ENCODE data around the gene STH. TPM values are rescaled to one million over a fixed set of nuclear protein-coding genes. Genes with fewer than 3 reads are reported as not detected.

The STH gene
- total and polyA plus RNA-seq, 2 of the 4 experiments (the other 2 are of a cell fraction): not detected

GRCh38 chr17:46044286-46044928 is 45.4 kb downstream of the STH start (continued):
- TF ChIP-seq RAD21 (IDR thresholded peaks at IDR 0.05; ENCODE audit: low read length): peak; percentile 75

GRCh38 chr17:46044989-46045388 is 45.9 kb downstream of the STH start:
- Histone ChIP-seq H2AFZ (replicated peaks; ENCODE audit: low read length, poor library complexity) (no peak overlapping the region), H3K27me3 (ENCODE audit: control insufficient read depth, insufficient read depth, low read length) (no peaks in the 10 kb centered on the region), H2AK9ac (replicated peaks; ENCODE audit: low read depth, low read length, poor library complexity) (no peak overlapping the region), H4K8ac (ENCODE audit: low read depth in 2 of 2, low read length in 2 of 2) (no peak overlapping the region), H3K56ac (ENCODE audit: extremely low read depth, insufficient read depth, low read length) (no peak overlapping the region), H3K27ac (ENCODE audit: insufficient read depth, low read length) (no peak overlapping the region), H4K5ac (ENCODE audit: low read depth, low read length) (no peak overlapping the region), H3K9me1 (ENCODE audit: insufficient read depth, low read length) (no peaks in the 10 kb centered on the region), H3K9ac (ENCODE audit: low read depth, low read length) (no peak overlapping the region), H4K91ac (ENCODE audit: insufficient read depth, low read depth, low read length) (no peak overlapping the region), H2BK5ac (ENCODE audit: low read depth, low read length, poor library complexity, severe bottlenecking) (no peak overlapping the region), H3K36me3 (ENCODE audit: control insufficient read depth, insufficient read depth, low read length) (peaks cover 37% of the 10 kb centered on the region), H3K4me1 (ENCODE audit: control insufficient read depth, insufficient read depth, low read length) (no peaks in the 10 kb centered on the region), H2AK5ac (ENCODE audit: low read depth, low read length) (no peak overlapping the region), H3K4me2 (ENCODE audit: low read depth, low read length) (no peak overlapping the region), H3K18ac (ENCODE audit: low read depth, low read length) (no peak overlapping the region), H3K79me1 (ENCODE audit: low read depth in 1 of 2, low read length in 2 of 2) (peaks cover 27 to 42% of the 10 kb centered on the region in 2 experiments; a peak in 3 of 4 replicates), H3K4me3 (ENCODE audit: insufficient read depth, low read depth, low read length) (no peak overlapping the region), H3K4ac (ENCODE audit: low read depth, low read length) (no peak overlapping the region), H2BK15ac (ENCODE audit: low read depth, low read length) (no peak overlapping the region), H2BK120ac (ENCODE audit: low read depth, low read length) (no peak overlapping the region), H4K20me1 (ENCODE audit: insufficient read depth, low read length) (peaks cover 28% of the 10 kb centered on the region), H3K23ac (ENCODE audit: low read depth, low read length) (0 out of 2 replicates have a peak overlapping the region, but pooled peaks have one; percentile 24), H3K9me3 (ENCODE audit: control insufficient read depth, insufficient read depth, low read length) (no peaks in the 10 kb centered on the region), H2BK20ac (ENCODE audit: low read depth, low read length) (no peak overlapping the region), H3K14ac (replicated peaks; ENCODE audit: low read depth, low read length) (no peak overlapping the region)
- TF ChIP-seq BHLHE40 (IDR thresholded peaks at IDR 0.05; ENCODE audit: low read depth, low read length) (no peak), MAZ (IDR thresholded peaks at IDR 0.05; ENCODE audit: borderline replicate concordance, low read depth, low read length) (no peak), ELK1 (IDR thresholded peaks at IDR 0.05; ENCODE audit: borderline replicate concordance, low read depth, low read length) (no peak), CHD1 (IDR thresholded peaks at IDR 0.05; ENCODE audit: low read depth, low read length) (no peak), USF2 (IDR thresholded peaks at IDR 0.05; ENCODE audit: low read depth, low read length) (no peak), RAD21 (IDR thresholded peaks at IDR 0.05; ENCODE audit: low read length) (no peak), FOS (IDR thresholded peaks at IDR 0.05; ENCODE audit: low read depth, low read length) (no peak)
- TF ChIP-seq, protein P1, sequence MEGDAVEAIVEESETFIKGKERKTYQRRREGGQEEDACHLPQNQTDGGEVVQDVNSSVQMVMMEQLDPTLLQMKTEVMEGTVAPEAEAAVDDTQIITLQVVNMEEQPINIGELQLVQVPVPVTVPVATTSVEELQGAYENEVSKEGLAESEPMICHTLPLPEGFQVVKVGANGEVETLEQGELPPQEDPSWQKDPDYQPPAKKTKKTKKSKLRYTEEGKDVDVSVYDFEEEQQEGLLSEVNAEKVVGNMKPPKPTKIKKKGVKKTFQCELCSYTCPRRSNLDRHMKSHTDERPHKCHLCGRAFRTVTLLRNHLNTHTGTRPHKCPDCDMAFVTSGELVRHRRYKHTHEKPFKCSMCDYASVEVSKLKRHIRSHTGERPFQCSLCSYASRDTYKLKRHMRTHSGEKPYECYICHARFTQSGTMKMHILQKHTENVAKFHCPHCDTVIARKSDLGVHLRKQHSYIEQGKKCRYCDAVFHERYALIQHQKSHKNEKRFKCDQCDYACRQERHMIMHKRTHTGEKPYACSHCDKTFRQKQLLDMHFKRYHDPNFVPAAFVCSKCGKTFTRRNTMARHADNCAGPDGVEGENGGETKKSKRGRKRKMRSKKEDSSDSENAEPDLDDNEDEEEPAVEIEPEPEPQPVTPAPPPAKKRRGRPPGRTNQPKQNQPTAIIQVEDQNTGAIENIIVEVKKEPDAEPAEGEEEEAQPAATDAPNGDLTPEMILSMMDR (conservative IDR thresholded peaks at IDR 0.05; ENCODE audit: low read depth, low read length): no peak
- in situ Hi-C loops (cut with MboI; ENCODE audit: low sequenced_read_pairs) (no loop called here), dilution Hi-C loops (cut with HindIII; ENCODE audit: low sequenced_read_pairs, unreplicated experiment) (no loop called here), intact Hi-C loops (cut with micrococcal nuclease) (loop anchor here (1.0 to 10.0 kb wide), 3 partner anchors 50 to 168 kb away; no protein-coding TSS in a partner anchor)
- no TSS peak for BruUV-seq (replicated peaks)
- ATAC-seq (ENCODE audit: low read depth) (no peak), DNase-seq (no peak)
- POLR2A ChIA-PET (ENCODE audit: unreplicated experiment): interaction anchor here (1.1 kb wide), 1 partner anchor 168 kb away, joined by 3 read pairs; no protein-coding TSS in a partner anchor
- WGBS, 2 experiments (ENCODE audit: extremely low coverage in 2 of 2, insufficient read length in 1 of 2): no CpG with 5 or more reads among the region's 2 CpGs
- CTCF ChIA-PET: interaction anchor here (1.0 to 2.0 kb wide), 7 partner anchors 11 to 168 kb away, joined by 3 to 8 read pairs (median 5); partner anchors contain the start of gene KANSL1

Data from IMR-90 (cell line).